OCI-LY3 (cell line): Measurements from ENCODE around the gene PIM3.

Experiments
- CTCF ChIP-seq: fragments of 200-600, 300-600 bp; sonication (generic); IDR thresholded peaks from 2 replicates; pipeline ENCODE4 v1.5.1; 2014; ENCODE audit warnings: antibody characterized with exemption, low read length, low read depth
- EZH2phosphoT487 ChIP-seq: fragments of 200-600 bp; shearing (Covaris generic); IDR thresholded peaks from 2 replicates; pipeline ENCODE4 v1.6.1; 2018; ENCODE audit warnings: antibody characterized with exemption, mixed run types, low read depth

GRCh38 chr22:49921508-49922278, 38.9 kb upstream of the PIM3 start:
- TF ChIP-seq CTCF (no peak), EZH2phosphoT487 (no peak)
